H9 (cell line): ENCODE measurements around the gene NKX1-2. TPM values are rescaled to one million over a fixed set of nuclear protein-coding genes. Genes with fewer than 3 reads are reported as not detected.

Experiments used
- DNase-seq: peaks from one replicate; pipeline ENCODE4 v3.0.0-alpha.2; 2017
- H2AFZ ChIP-seq: one replicate; pipeline ENCODE4 v1.6.1; 2013; ENCODE audit warnings: mild to moderate bottlenecking, low read length, control low read depth, moderate library complexity
- H2AK5ac ChIP-seq: 2 replicates; pipeline ENCODE4 v1.6.1; 2013; ENCODE audit warnings: low read length, control low read depth, mixed read lengths; ENCODE audit not compliant: insufficient read length
- H2BK120ac ChIP-seq: one replicate; pipeline ENCODE4 v1.6.1; 2013; ENCODE audit warnings: low read depth, mild to moderate bottlenecking, low read length, control low read depth, inconsistent platforms; ENCODE audit not compliant: poor library complexity, severe bottlenecking
- H2BK12ac ChIP-seq: 2 replicates; pipeline ENCODE4 v1.6.1; 2013; ENCODE audit warnings: low read length, control low read depth, mixed read lengths, low read depth; ENCODE audit not compliant: insufficient read length
- H2BK15ac ChIP-seq: 2 replicates; pipeline ENCODE4 v1.6.1; 2013; ENCODE audit warnings: low read depth, low read length, control low read depth
- H2BK20ac ChIP-seq: one replicate; pipeline ENCODE4 v1.6.1; 2013; ENCODE audit warnings: low read depth, mild to moderate bottlenecking, low read length, control low read depth, inconsistent platforms; ENCODE audit not compliant: poor library complexity, severe bottlenecking
- H2BK5ac ChIP-seq: 2 replicates; pipeline ENCODE4 v1.6.1; 2013; ENCODE audit warnings: low read length, control low read depth, mixed read lengths; ENCODE audit not compliant: insufficient read length
- H3K14ac ChIP-seq: 2 replicates; pipeline ENCODE4 v1.6.1; 2013; ENCODE audit warnings: low read length, control low read depth; ENCODE audit not compliant: insufficient read depth
- H3K18ac ChIP-seq: 2 replicates; pipeline ENCODE4 v1.6.1; 2013; ENCODE audit warnings: low read depth, mild to moderate bottlenecking, mixed read lengths, low read length, control low read depth; ENCODE audit not compliant: insufficient read length
- H3K23ac ChIP-seq: 2 replicates; pipeline ENCODE4 v1.6.1; 2013; ENCODE audit warnings: low read length, control low read depth, mixed read lengths, low read depth; ENCODE audit not compliant: insufficient read length
- H3K23me2 ChIP-seq: 2 replicates; pipeline ENCODE4 v1.6.1; 2013; ENCODE audit warnings: low read depth, mild to moderate bottlenecking, mixed read lengths, low read length, control low read depth; ENCODE audit not compliant: insufficient read length, poor library complexity, severe bottlenecking
- H3K27ac ChIP-seq: 2 replicates; pipeline ENCODE4 v1.5.1; 2013; ENCODE audit warnings: low read length, control low read depth, mixed read lengths, low read depth; ENCODE audit not compliant: insufficient read length
- H3K27me3 ChIP-seq: 2 replicates; pipeline ENCODE4 v1.6.1; 2013; ENCODE audit warnings: low read length, control low read depth, inconsistent platforms; ENCODE audit not compliant: insufficient read depth
- H3K4ac ChIP-seq: 2 replicates; pipeline ENCODE4 v1.6.1; 2013; ENCODE audit warnings: low read depth, mild to moderate bottlenecking, control low read depth, inconsistent platforms, low read length, moderate library complexity
- H3K4me1 ChIP-seq: 2 replicates; pipeline ENCODE4 v1.6.1; 2013; ENCODE audit warnings: low read length, control low read depth, inconsistent platforms; ENCODE audit not compliant: insufficient read depth
- H3K4me2 ChIP-seq: 2 replicates; pipeline ENCODE4 v1.6.1; 2013; ENCODE audit warnings: low read length, control low read depth, mixed read lengths; ENCODE audit not compliant: insufficient read length, insufficient read depth
- H3K56ac ChIP-seq: 2 replicates; pipeline ENCODE4 v1.6.1; 2013; ENCODE audit warnings: low read depth, mild to moderate bottlenecking, mixed read lengths, low read length, control low read depth; ENCODE audit not compliant: insufficient read length
- H3K79me1 ChIP-seq: 2 replicates; pipeline ENCODE4 v1.6.1; 2013; ENCODE audit warnings: low read depth, mild to moderate bottlenecking, moderate library complexity, low read length, control low read depth, inconsistent platforms; ENCODE audit not compliant: insufficient read depth, poor library complexity, severe bottlenecking
- H3K79me2 ChIP-seq: 2 replicates; pipeline ENCODE4 v1.6.1; 2013; ENCODE audit warnings: low read length, control low read depth, inconsistent platforms; ENCODE audit not compliant: insufficient read depth
- H3K9ac ChIP-seq: 2 replicates; pipeline ENCODE4 v1.6.1; 2013; ENCODE audit warnings: low read length, control low read depth, mixed read lengths; ENCODE audit not compliant: insufficient read length; ENCODE audit errors: extremely low read depth
- H3K9me3 ChIP-seq: one replicate; pipeline ENCODE4 v1.6.1; 2013; ENCODE audit warnings: low read depth, low read length, inconsistent platforms; ENCODE audit not compliant: control insufficient read depth
- H3T11ph ChIP-seq: one replicate; pipeline ENCODE4 v1.6.1; 2013; ENCODE audit warnings: mild to moderate bottlenecking, low read length, control low read depth, inconsistent platforms
- H4K20me1 ChIP-seq: one replicate; pipeline ENCODE4 v1.6.1; 2013; ENCODE audit not compliant: control insufficient read depth, insufficient read length, insufficient read depth
- H4K5ac ChIP-seq: 2 replicates; pipeline ENCODE4 v1.6.1; 2013; ENCODE audit warnings: low read depth, mild to moderate bottlenecking, mixed read lengths, low read length, control low read depth; ENCODE audit not compliant: insufficient read length
- H4K8ac ChIP-seq: replicated peaks from 2 replicates; pipeline ENCODE4 v1.6.1; 2013; ENCODE audit warnings: low read length, control low read depth, mixed read lengths, low read depth; ENCODE audit not compliant: insufficient read length
- H4K91ac ChIP-seq: 2 replicates; pipeline ENCODE4 v1.6.1; 2013; ENCODE audit warnings: low read depth, mild to moderate bottlenecking, moderate library complexity, mixed read lengths, low read length, control low read depth; ENCODE audit not compliant: insufficient read length
- H3K27ac Mint-ChIP-seq, 3 experiments: 2 replicates in 2 of 3; 3 replicates in 1 of 3; pipeline ENCODE4 v1.8.0; 2020 to 2021; ENCODE audit warnings: mixed read lengths in 3 of 3, mild to moderate bottlenecking in 1 of 3, moderate library complexity in 1 of 3
- H3K27me3 Mint-ChIP-seq: 2 replicates; pipeline ENCODE4 v1.8.0; 2021; ENCODE audit warnings: low read depth, mild to moderate bottlenecking, moderate library complexity, mixed read lengths
- H3K36me3 Mint-ChIP-seq, 3 experiments: 2 replicates in 2 of 3; 3 replicates in 1 of 3; pipeline ENCODE4 v1.8.0; 2020 to 2021; ENCODE audit warnings: low read depth in 3 of 3, mixed read lengths in 3 of 3; ENCODE audit not compliant: insufficient read depth in 1 of 3
- H3K4me1 Mint-ChIP-seq, 2 experiments: 2 replicates each; pipeline ENCODE4 v1.8.0; 2020; ENCODE audit warnings: mixed read lengths in 2 of 2
- H3K4me3 Mint-ChIP-seq, 2 experiments: 2 replicates in 1 of 2; 3 replicates in 1 of 2; pipeline ENCODE4 v1.8.0; 2020 to 2021; ENCODE audit warnings: mild to moderate bottlenecking in 2 of 2, mixed read lengths in 2 of 2, moderate library complexity in 1 of 2
- H3K9me3 Mint-ChIP-seq, 2 experiments: 2 replicates in 1 of 2; 3 replicates in 1 of 2; pipeline ENCODE4 v1.8.0; 2020; ENCODE audit warnings: mild to moderate bottlenecking in 2 of 2, mixed read lengths in 2 of 2, moderate library complexity in 1 of 2
- CTCF ChIP-seq: fragments of 200-600 bp; sonication (generic); conservative IDR thresholded peaks from 3 replicates; pipeline ENCODE4 v1.8.0; 2021; ENCODE audit warnings: antibody characterized with exemption, mild to moderate bottlenecking
- WGBS: extraction: QIAGEN DNeasy Blood & Tissue Kit; methylation state at CpG from one replicate; pipeline ENCODE4 v1.1.7; 2013; ENCODE audit warnings: missing lambda C conversion rate, low lambda C conversion rate, mixed read lengths; ENCODE audit not compliant: insufficient read length; ENCODE audit errors: extremely low coverage; 5-methylcytosine and 5-hydroxymethylcytosine counted together
- total RNA-seq: library from RNA; stranded (reverse); gene quantifications from 2 replicates; pipeline ENCODE4 v1.2.1, GENCODE V29; 2021

NKX1-2 gene
- total RNA-seq, 1 experiment from 2014 or later: 15.3 TPM

GRCh38 chr10:124415210-124415609 lies 34.6 kb downstream of the NKX1-2 start:
- Histone ChIP-seq H2BK5ac (no peak overlapping the region), H3K23me2 (peaks cover 9% of the 10 kb centered on the region), H3K4ac (no peak overlapping the region), H3K9ac (no peak overlapping the region), H2AFZ (no peak overlapping the region), H3T11ph (no peak overlapping the region), H3K18ac (no peak overlapping the region), H2BK20ac (no peak overlapping the region), H2BK12ac (no peak overlapping the region), H4K20me1 (no peaks in the 10 kb centered on the region), H4K91ac (no peak overlapping the region), H3K27me3 (no peaks in the 10 kb centered on the region), H2BK15ac (no peak overlapping the region), H4K5ac (no peak overlapping the region), H3K4me1 (peaks cover 4% of the 10 kb centered on the region; the same call in 1 of the 2 replicates), H3K23ac (no peak overlapping the region), H3K9me3 (no peaks in the 10 kb centered on the region), H3K14ac (no peak overlapping the region), H3K79me2 (peaks cover 3% of the 10 kb centered on the region; the same call in 1 of the 2 replicates), H3K56ac (no peak overlapping the region), H3K4me2 (no peak overlapping the region), H3K27ac (no peak overlapping the region), H2BK120ac (no peak overlapping the region), H2AK5ac (no peak overlapping the region), H4K8ac (no peak overlapping the region), H3K79me1 (peaks cover 6% of the 10 kb centered on the region)
- Mint-ChIP-seq H3K36me3 (peaks cover 5 to 16% (median 9%) of the 10 kb centered on the region in 3 experiments; a peak in 5 of 7 replicates), H3K27ac (no peak overlapping the region; a peak in 1 of 7 replicates), H3K9me3 (no peaks in the 10 kb centered on the region), H3K4me1 (peaks cover 24 to 27% of the 10 kb centered on the region in 2 experiments), H3K27me3 (peaks cover 13% of the 10 kb centered on the region), H3K4me3 (no peak overlapping the region)
- no peak for TF ChIP-seq CTCF
- no peak for DNase-seq
- WGBS: no CpG with 5 or more reads among the region's 2 CpGs
